GM06990 (cell line): Measurements from ENCODE around the gene SCN2A.

Experiments
- DNase-seq: peaks from one replicate; pipeline ENCODE4 v3.0.0-alpha.2; 2011; ENCODE audit not compliant: insufficient read length; ENCODE audit errors: extremely low read depth
- H3K27me3 ChIP-seq: replicated peaks from 2 replicates; pipeline ENCODE4 v1.6.0; 2011; ENCODE audit warnings: low read length; ENCODE audit not compliant: control insufficient read depth, insufficient read depth
- H3K36me3 ChIP-seq: 2 replicates; pipeline ENCODE4 v1.5.1; 2011; ENCODE audit warnings: low read length; ENCODE audit not compliant: control insufficient read depth, insufficient read depth
- H3K4me3 ChIP-seq: replicated peaks from 2 replicates; pipeline ENCODE4 v1.5.1; 2011; ENCODE audit warnings: low read depth, mild to moderate bottlenecking, control low read depth, low read length
- TF ChIP-seq, protein P1 (sequence below): IDR thresholded peaks from 2 replicates; pipeline ENCODE4 v1.5.1; 2011; ENCODE audit warnings: low read length, control low read depth, mild to moderate bottlenecking, inconsistent platforms; ENCODE audit not compliant: insufficient read depth, poor library complexity, severe bottlenecking

Gene SCN2A

DNA sequence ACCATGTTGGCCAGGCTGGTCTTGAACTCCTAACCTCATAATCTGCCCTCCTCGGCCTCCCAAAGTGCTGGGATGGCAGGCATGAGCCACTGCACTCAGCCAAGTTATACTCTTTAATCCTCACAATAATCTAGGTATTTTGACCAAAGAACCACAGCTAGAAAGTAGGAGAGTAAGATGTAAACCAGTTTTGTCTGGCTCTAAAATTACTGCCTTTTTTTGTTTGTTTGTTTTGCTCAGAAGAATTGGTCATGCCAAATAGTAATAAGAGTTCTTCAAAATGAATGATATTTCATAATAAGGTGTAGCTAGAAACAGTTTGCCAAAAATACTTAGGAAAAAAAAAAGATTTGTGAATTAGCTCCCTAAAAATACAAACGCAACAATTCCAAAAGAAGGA, 36.7 kb downstream of the SCN2A start:
- Histone ChIP-seq H3K36me3 (no peaks in the 10 kb centered on the region), H3K4me3 (no peak overlapping the region), H3K27me3 (no peaks in the 10 kb centered on the region)
- no peak for DNase-seq
- TF ChIP-seq, protein P1, sequence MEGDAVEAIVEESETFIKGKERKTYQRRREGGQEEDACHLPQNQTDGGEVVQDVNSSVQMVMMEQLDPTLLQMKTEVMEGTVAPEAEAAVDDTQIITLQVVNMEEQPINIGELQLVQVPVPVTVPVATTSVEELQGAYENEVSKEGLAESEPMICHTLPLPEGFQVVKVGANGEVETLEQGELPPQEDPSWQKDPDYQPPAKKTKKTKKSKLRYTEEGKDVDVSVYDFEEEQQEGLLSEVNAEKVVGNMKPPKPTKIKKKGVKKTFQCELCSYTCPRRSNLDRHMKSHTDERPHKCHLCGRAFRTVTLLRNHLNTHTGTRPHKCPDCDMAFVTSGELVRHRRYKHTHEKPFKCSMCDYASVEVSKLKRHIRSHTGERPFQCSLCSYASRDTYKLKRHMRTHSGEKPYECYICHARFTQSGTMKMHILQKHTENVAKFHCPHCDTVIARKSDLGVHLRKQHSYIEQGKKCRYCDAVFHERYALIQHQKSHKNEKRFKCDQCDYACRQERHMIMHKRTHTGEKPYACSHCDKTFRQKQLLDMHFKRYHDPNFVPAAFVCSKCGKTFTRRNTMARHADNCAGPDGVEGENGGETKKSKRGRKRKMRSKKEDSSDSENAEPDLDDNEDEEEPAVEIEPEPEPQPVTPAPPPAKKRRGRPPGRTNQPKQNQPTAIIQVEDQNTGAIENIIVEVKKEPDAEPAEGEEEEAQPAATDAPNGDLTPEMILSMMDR: no peak

DNA sequence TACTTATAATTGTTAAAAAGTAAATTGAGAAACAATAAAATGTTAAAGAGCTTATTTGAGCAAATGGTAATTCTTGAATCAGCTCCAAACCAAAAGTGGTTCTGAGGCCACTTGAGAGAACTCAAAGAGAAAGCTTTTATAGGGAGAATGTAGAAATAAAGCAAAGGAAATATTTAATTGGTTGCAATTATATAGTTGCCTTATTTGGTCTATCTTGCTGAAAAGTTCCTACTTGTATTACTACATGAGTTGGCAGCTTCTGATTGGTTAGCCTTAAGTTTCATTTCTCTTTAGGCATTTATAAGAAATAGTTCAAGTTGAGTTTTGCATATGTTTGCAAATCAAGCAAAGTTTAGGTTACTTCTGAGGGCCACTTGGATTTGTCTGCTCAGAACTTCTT, 38.1 kb downstream of the SCN2A start:
- no peak for DNase-seq
- no peaks in the 10 kb centered on the region for H3K36me3 ChIP-seq
- no peak overlapping the region for H3K4me3 ChIP-seq
- no peaks in the 10 kb centered on the region for H3K27me3 ChIP-seq
- TF ChIP-seq, protein P1: no peak

DNA sequence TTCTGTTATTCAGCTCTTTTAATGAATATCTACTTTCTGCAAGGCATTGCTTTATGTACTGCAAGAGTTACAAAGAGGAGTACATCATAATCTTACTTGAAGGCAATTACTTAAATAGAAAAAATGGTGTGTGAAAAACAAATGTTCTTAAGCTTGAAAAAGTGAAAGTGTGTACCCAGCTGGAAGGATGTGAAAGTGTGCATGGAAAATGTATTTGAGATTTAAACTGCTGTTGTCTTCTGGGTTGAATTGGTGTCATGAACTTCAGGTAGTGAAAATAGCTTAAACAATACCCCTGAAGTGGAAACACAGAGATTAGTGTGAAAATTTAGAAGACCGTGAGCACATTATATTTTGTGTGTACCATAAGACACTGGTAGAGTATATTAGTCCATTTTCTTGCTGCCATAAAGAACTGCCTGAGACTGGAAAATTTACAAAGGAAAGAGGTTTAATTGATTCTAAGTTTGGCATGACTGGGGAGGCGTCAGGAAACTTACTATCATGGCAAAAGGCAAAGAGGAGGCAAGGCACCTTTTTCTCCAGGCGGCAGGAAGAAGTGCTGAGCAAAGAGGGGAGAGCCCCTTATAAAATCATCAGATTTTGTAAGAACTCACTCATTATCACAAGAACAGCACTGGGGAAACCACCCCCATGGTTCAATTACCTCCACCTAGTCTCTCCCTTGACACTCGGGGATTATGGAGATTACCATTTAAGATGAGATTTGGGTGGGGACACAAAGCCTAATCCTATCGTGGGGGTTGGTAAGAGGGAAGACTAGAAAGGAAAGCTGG, 38.8 kb downstream of the SCN2A start:
- Histone ChIP-seq H3K4me3 (no peak overlapping the region), H3K36me3 (no peaks in the 10 kb centered on the region), H3K27me3 (no peaks in the 10 kb centered on the region)
- TF ChIP-seq, protein P1: no peak
- no peak for DNase-seq

DNA sequence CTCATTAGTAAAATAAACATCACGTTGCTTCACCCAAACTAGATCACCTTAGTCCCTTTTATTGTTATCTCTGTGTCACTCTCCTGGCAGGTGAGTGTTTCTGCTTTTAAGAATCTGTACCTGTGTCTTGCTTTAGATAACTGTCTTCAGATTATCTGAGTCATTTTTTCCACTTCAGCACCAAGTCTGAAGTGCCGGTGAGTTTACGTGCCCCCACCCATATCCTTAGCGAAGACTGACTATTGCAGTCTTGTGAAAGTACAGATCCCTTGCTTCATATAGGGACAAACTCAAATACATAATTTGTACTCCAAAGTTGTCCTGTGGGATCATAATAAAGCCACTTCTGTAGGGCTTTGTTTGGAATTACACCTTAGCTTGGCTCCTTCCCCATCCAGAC, 41.1 kb downstream of the SCN2A start:
- no peaks in the 10 kb centered on the region for H3K27me3 ChIP-seq
- DNase-seq: no peak
- no peak overlapping the region for H3K4me3 ChIP-seq
- TF ChIP-seq, protein P1: no peak
- no peaks in the 10 kb centered on the region for H3K36me3 ChIP-seq

DNA sequence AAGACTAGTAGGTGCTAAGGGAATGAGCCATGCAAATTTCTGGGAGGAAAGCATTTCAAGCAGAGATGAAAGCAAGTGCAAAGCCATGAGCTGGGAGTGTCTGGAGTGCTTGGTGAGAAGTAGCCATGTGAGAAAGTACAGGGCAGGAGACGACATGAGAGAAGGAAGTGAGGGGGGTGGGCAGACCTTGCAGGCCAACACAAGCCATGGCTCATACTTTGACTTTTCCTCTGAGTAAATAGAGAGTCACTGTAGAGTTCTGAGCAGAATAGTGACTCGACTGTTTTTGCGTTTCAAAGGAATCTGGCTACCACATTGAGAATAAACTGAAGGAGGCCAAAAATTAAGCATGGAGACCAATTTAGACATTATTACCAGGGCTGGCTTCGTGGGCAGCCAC, 42.2 kb downstream of the SCN2A start:
- H3K4me3 ChIP-seq: no peak overlapping the region
- no peaks in the 10 kb centered on the region for H3K27me3 ChIP-seq
- TF ChIP-seq, protein P1: no peak
- no peaks in the 10 kb centered on the region for H3K36me3 ChIP-seq
- no peak for DNase-seq
